A172 (cell line): ENCODE data around the gene SHANK2. TPM values are rescaled to one million over a fixed set of nuclear protein-coding genes. Genes with fewer than 3 reads are reported as not detected.

Experiments used
- DNase-seq: peaks from one replicate; pipeline ENCODE4 v3.0.0-alpha.2; 2015; ENCODE audit warnings: low spot score
- total RNA-seq: library from RNA; depleted of rRNA; stranded (reverse); fragments of >200 nt; shearing (Covaris generic); gene quantifications from 2 replicates; pipeline ENCODE4 v1.2.3, GENCODE V29; 2014; rRNA removed

SHANK2 gene
- total RNA-seq, 1 experiment from 2014 or later = 0.02 TPM

GRCh38 chr11:71202598-71202944 lies 49.8 kb downstream of the SHANK2 start:
- DNase-seq = no peak

Other genes starting within 250 kb of the SHANK2 start
- gene DHCR7, start 195.8 kb upstream of the SHANK2 start, total RNA-seq = 43.5 and 82.8 TPM in 2 replicates
- gene NADSYN1, start 200.6 kb upstream of the SHANK2 start, total RNA-seq = 45.1 and 47.3 TPM in 2 replicates